Liver (tissue), 9 donors: ENCODE data around the gene GABRA4. TPM values are rescaled to one million over a fixed set of nuclear protein-coding genes. Genes with fewer than 3 reads are reported as not detected.

ENCODE experiments used
- DNase-seq: peaks from one replicate; pipeline ENCODE4 v3.0.0-alpha.2; 2017; ENCODE audit warnings: low spot score
- H3K27ac ChIP-seq, 2 donors: one replicate each; pipeline ENCODE4 v1.7.0; 2013; ENCODE audit warnings: inconsistent platforms in 2 of 2, low read length in 2 of 2, control low read depth in 1 of 2, low read depth in 1 of 2, mild to moderate bottlenecking in 1 of 2
- H3K27me3 ChIP-seq, 4 donors: one replicate each; pipeline versions ENCODE4 v1.6.1 to v1.7.0; 2013; ENCODE audit warnings: low read length in 3 of 4, inconsistent platforms in 1 of 4, mild to moderate bottlenecking in 1 of 4, moderate library complexity in 1 of 4; ENCODE audit not compliant: control insufficient read depth in 4 of 4, insufficient read depth in 4 of 4
- H3K36me3 ChIP-seq, 4 donors: one replicate each; pipeline versions ENCODE4 v1.6.1 to v1.7.0; 2013; ENCODE audit warnings: low read length in 3 of 4, mild to moderate bottlenecking in 3 of 4, low read depth in 1 of 4, moderate library complexity in 1 of 4; ENCODE audit not compliant: control insufficient read depth in 4 of 4, insufficient read depth in 3 of 4
- H3K4me1 ChIP-seq, 4 donors: one replicate each; pipeline versions ENCODE4 v1.6.1 to v1.7.0; 2013; ENCODE audit warnings: low read length in 3 of 4, mild to moderate bottlenecking in 3 of 4, moderate library complexity in 1 of 4; ENCODE audit not compliant: control insufficient read depth in 4 of 4, insufficient read depth in 4 of 4
- H3K4me3 ChIP-seq, 3 donors: one replicate each; pipeline versions ENCODE4 v1.6.1 to v1.7.0; 2013; ENCODE audit warnings: low read length in 3 of 3, control low read depth in 1 of 3, low read depth in 1 of 3, mild to moderate bottlenecking in 1 of 3
- H3K9ac ChIP-seq, 2 donors: one replicate each; pipeline ENCODE4 v1.7.0; 2013; ENCODE audit warnings: low read length in 2 of 2, mild to moderate bottlenecking in 2 of 2, moderate library complexity in 2 of 2, control low read depth in 1 of 2, low read depth in 1 of 2
- H3K9me3 ChIP-seq, 4 donors: one replicate each; pipeline versions ENCODE4 v1.6.1 to v1.7.0; 2013; ENCODE audit warnings: low read length in 3 of 4; ENCODE audit not compliant: control insufficient read depth in 4 of 4
- EGR1 ChIP-seq, 2 donors: IDR thresholded peaks; 2 replicates each; pipeline ENCODE4 v1.6.1; 2016 to 2018; ENCODE audit warnings: antibody characterized with exemption in 2 of 2, low read depth in 2 of 2
- FOXA1 ChIP-seq: IDR thresholded peaks from 2 replicates; pipeline ENCODE4 v1.6.1; 2016; ENCODE audit warnings: antibody characterized with exemption
- FOXA2 ChIP-seq: IDR thresholded peaks from 2 replicates; pipeline ENCODE4 v1.6.1; 2016; ENCODE audit warnings: antibody characterized with exemption
- GABPA ChIP-seq, 2 donors: IDR thresholded peaks in 1 of 2; conservative IDR thresholded peaks in 1 of 2; 2 replicates each; pipeline ENCODE4 v1.6.1; 2016; ENCODE audit warnings: antibody characterized with exemption in 2 of 2, mild to moderate bottlenecking in 1 of 2, moderate library complexity in 1 of 2
- HNF4A ChIP-seq, 2 donors: conservative IDR thresholded peaks; 2 replicates each; pipeline ENCODE4 v1.6.1; 2016; ENCODE audit warnings: antibody characterized with exemption in 2 of 2, mild to moderate bottlenecking in 2 of 2
- HNF4G ChIP-seq: IDR thresholded peaks from 2 replicates; pipeline ENCODE4 v1.6.1; 2016; ENCODE audit warnings: antibody characterized with exemption
- JUND ChIP-seq, 2 donors: IDR thresholded peaks; 2 replicates each; pipeline ENCODE4 v1.6.1; 2016; ENCODE audit warnings: antibody characterized with exemption in 2 of 2
- NR2F2 ChIP-seq: IDR thresholded peaks from 2 replicates; pipeline ENCODE4 v1.6.1; 2016; ENCODE audit warnings: antibody characterized with exemption
- RAD21 ChIP-seq, 2 donors: IDR thresholded peaks; 2 replicates each; pipeline ENCODE4 v1.6.1; 2016; ENCODE audit warnings: antibody characterized with exemption in 2 of 2, mild to moderate bottlenecking in 2 of 2
- RXRA ChIP-seq, 2 donors: IDR thresholded peaks; 2 replicates each; pipeline ENCODE4 v1.6.1; 2017 to 2018; ENCODE audit warnings: antibody characterized with exemption in 2 of 2, mild to moderate bottlenecking in 1 of 2
- SP1 ChIP-seq: IDR thresholded peaks from 2 replicates; pipeline ENCODE4 v1.6.1; 2018; ENCODE audit warnings: antibody characterized with exemption, mild to moderate bottlenecking
- TAF1 ChIP-seq: conservative IDR thresholded peaks from 2 replicates; pipeline ENCODE4 v1.6.1; 2016; ENCODE audit warnings: antibody characterized with exemption, mild to moderate bottlenecking
- YY1 ChIP-seq: IDR thresholded peaks from 2 replicates; pipeline ENCODE4 v1.6.1; 2016; ENCODE audit warnings: antibody characterized with exemption, mild to moderate bottlenecking
- WGBS: extraction: QIAGEN DNeasy Blood & Tissue Kit; methylation state at CpG from one replicate; pipeline ENCODE4 v1.1.7; 2013; 5-methylcytosine and 5-hydroxymethylcytosine counted together
- polyA plus RNA-seq, 2 donors: library from polyadenylated mRNA; stranded (reverse) in 1 of 2; unstranded in 1 of 2; fragments of 200-250 nt in 1 of 2; fragments of >200 nt in 1 of 2; fragmentation: Nextera tagmentation in 1 of 2; extraction: Ambion mirVana in 1 of 2; gene quantifications; one replicate each; pipeline versions ENCODE4 v1.2.1 to v1.2.3, GENCODE V29; 2013 to 2015
- total RNA-seq, 2 donors: library from RNA; depleted of rRNA; stranded (reverse); fragments of >200 nt; gene quantifications; one replicate each; pipeline ENCODE4 v1.2.3, GENCODE V29; 2014
- TF ChIP-seq, protein P1 (sequence below): fragments of 150-350 bp; IDR thresholded peaks from 2 replicates; pipeline ENCODE4 v1.5.1; 2017; ENCODE audit warnings: improper control_type of control experiment, low read depth, low read length; ENCODE audit not compliant: missing input control
- TF ChIP-seq, protein P2 (sequence below): IDR thresholded peaks from 2 replicates; pipeline ENCODE4 v1.6.1; 2016; ENCODE audit warnings: antibody characterized with exemption
- TF ChIP-seq, protein P3 (sequence below): IDR thresholded peaks from 2 replicates; pipeline ENCODE4 v1.6.1; 2016; ENCODE audit warnings: antibody characterized with exemption
- TF ChIP-seq, protein P4 (sequence below): IDR thresholded peaks from 2 replicates; pipeline ENCODE4 v1.6.1; 2016; ENCODE audit warnings: antibody characterized with exemption
- TF ChIP-seq, protein P5 (sequence below): IDR thresholded peaks from 2 replicates; pipeline ENCODE4 v1.6.1; 2016; ENCODE audit warnings: antibody characterized with exemption, mild to moderate bottlenecking
- donor health status: healthy.
- donor health status: healthy.
- donor health status: healthy.
- donor health status: healthy.
- donor health status: healthy.

GABRA4 gene
- total and polyA plus RNA-seq, 4 donors = under 0.01 TPM; not detected in 3

DNA sequence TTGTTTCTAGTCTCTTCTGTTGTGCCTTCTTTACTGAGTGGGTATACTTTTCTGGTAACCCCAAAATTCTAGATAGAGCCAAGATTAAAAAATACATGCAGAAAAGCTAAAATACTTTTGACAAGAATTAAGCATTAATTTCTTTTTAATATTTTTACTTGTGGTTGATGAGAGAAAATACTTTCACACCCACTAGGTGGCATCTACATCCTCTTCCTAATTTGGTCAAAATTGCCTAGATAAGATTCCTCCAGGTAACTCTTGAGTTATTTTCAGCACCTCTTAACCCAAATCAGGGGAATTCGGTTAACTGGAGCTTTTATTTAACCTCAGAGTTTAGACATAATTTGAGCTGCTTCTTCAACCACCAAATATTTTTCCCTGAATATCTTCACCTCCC, 55.9 kb downstream of the GABRA4 start:
- 41% methylated on average over 1 of the region's 1 CpG for WGBS
- DNase-seq = no peak
- Histone ChIP-seq H3K9ac (no peak overlapping the region), H3K36me3 (no peaks in the 10 kb centered on the region), H3K27me3 (no peaks in the 10 kb centered on the region), H3K9me3 (no peaks in the 10 kb centered on the region), H3K4me3 (no peak overlapping the region), H3K4me1 (no peaks in the 10 kb centered on the region), H3K27ac (no peak overlapping the region)
- TF ChIP-seq, protein P1, sequence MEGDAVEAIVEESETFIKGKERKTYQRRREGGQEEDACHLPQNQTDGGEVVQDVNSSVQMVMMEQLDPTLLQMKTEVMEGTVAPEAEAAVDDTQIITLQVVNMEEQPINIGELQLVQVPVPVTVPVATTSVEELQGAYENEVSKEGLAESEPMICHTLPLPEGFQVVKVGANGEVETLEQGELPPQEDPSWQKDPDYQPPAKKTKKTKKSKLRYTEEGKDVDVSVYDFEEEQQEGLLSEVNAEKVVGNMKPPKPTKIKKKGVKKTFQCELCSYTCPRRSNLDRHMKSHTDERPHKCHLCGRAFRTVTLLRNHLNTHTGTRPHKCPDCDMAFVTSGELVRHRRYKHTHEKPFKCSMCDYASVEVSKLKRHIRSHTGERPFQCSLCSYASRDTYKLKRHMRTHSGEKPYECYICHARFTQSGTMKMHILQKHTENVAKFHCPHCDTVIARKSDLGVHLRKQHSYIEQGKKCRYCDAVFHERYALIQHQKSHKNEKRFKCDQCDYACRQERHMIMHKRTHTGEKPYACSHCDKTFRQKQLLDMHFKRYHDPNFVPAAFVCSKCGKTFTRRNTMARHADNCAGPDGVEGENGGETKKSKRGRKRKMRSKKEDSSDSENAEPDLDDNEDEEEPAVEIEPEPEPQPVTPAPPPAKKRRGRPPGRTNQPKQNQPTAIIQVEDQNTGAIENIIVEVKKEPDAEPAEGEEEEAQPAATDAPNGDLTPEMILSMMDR = peak; percentile 11
- peak; percentile 21 to 22 for TF ChIP-seq RAD21 (IDR thresholded peaks at IDR 0.05)
- TF ChIP-seq EGR1 (IDR thresholded peaks at IDR 0.05; ENCODE audit: low read depth in 2 of 2) = no peak

DNA sequence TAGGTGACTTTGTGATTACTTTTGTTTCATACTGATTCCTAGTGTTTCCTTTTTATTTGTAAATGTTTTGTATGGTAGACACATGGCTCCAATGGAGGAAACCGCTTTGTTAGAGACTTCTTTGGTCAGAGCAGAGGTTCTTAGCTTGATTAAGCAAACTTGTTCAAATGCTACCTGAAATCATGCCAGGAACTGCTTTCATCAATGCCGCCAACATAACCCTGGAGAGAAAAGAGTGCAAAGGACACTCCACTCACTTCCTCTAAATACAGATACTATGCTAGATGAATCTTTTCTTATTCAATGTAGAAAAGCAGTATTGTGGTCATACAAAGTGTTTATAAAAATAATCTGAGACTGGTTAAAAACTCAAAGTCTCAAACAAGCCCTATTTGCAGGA, 58.7 kb downstream of the GABRA4 start:
- DNase-seq = no peak
- H3K27me3 ChIP-seq = peaks cover 0 to 4% (median 0%) of the 10 kb centered on the region in 4 donors
- WGBS = 32% methylated on average over 2 of the region's 2 CpGs
- H3K4me3 ChIP-seq = no peak overlapping the region
- no peaks in the 10 kb centered on the region for H3K4me1 ChIP-seq
- H3K9ac ChIP-seq = no peak overlapping the region
- no peak overlapping the region for H3K27ac ChIP-seq
- no peak for TF ChIP-seq YY1
- peak in 1 of 2 donors; percentile 48 for TF ChIP-seq HNF4A (conservative IDR thresholded peaks at IDR 0.05)
- TF ChIP-seq SP1 = peak; percentile 8
- TF ChIP-seq EGR1 (IDR thresholded peaks at IDR 0.05; ENCODE audit: low read depth in 2 of 2) = no peak
- no peak for TF ChIP-seq NR2F2
- TF ChIP-seq JUND (IDR thresholded peaks at IDR 0.05) = no peak
- H3K9me3 ChIP-seq = no peaks in the 10 kb centered on the region
- H3K36me3 ChIP-seq = no peaks in the 10 kb centered on the region

DNA sequence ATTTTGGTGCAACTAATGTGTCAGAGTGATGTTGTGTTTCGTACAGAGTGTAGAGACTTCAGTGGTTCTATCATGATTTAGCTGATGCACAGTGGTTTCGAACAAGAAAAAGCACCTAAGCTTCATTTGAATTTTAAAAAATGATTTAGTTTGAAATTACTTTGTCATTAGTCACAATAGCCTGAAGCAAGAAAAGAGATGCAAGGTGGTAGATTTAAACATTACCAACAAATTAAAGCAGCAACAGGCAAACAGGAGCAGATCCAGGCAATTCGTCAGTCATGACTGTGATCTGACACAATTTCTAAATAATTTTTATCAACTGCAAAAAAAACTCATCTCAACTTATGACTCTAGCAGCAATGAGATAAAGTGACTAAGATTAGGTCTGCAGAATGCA, 59.7 kb downstream of the GABRA4 start:
- Histone ChIP-seq H3K9ac (no peak overlapping the region), H3K27ac (no peak overlapping the region), H3K4me3 (no peak overlapping the region), H3K27me3 (peaks cover 0 to 4% (median 0%) of the 10 kb centered on the region in 4 donors), H3K36me3 (no peaks in the 10 kb centered on the region), H3K9me3 (no peaks in the 10 kb centered on the region), H3K4me1 (no peaks in the 10 kb centered on the region)
- TF ChIP-seq, protein P2, sequence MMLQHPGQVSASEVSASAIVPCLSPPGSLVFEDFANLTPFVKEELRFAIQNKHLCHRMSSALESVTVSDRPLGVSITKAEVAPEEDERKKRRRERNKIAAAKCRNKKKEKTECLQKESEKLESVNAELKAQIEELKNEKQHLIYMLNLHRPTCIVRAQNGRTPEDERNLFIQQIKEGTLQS = no peak
- TF ChIP-seq RAD21 (IDR thresholded peaks at IDR 0.05) = no peak
- TF ChIP-seq, protein P3, sequence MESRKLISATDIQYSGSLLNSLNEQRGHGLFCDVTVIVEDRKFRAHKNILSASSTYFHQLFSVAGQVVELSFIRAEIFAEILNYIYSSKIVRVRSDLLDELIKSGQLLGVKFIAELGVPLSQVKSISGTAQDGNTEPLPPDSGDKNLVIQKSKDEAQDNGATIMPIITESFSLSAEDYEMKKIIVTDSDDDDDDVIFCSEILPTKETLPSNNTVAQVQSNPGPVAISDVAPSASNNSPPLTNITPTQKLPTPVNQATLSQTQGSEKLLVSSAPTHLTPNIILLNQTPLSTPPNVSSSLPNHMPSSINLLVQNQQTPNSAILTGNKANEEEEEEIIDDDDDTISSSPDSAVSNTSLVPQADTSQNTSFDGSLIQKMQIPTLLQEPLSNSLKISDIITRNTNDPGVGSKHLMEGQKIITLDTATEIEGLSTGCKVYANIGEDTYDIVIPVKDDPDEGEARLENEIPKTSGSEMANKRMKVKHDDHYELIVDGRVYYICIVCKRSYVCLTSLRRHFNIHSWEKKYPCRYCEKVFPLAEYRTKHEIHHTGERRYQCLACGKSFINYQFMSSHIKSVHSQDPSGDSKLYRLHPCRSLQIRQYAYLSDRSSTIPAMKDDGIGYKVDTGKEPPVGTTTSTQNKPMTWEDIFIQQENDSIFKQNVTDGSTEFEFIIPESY = no peak
- TF ChIP-seq EGR1 (IDR thresholded peaks at IDR 0.05; ENCODE audit: low read depth in 2 of 2) = no peak
- TF ChIP-seq JUND (IDR thresholded peaks at IDR 0.05) = no peak
- TF ChIP-seq YY1 = no peak
- no peak for TF ChIP-seq GABPA (IDR thresholded peaks at IDR 0.05 in 1 of 2, conservative IDR thresholded peaks at IDR 0.05 in 1 of 2)
- TF ChIP-seq SP1 = no peak
- TF ChIP-seq FOXA2 = no peak
- no peak for TF ChIP-seq HNF4G
- TF ChIP-seq, protein P4, sequence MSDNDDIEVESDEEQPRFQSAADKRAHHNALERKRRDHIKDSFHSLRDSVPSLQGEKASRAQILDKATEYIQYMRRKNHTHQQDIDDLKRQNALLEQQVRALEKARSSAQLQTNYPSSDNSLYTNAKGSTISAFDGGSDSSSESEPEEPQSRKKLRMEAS = no peak
- TF ChIP-seq NR2F2 = no peak
- TF ChIP-seq, protein P1 = no peak
- no peak for TF ChIP-seq HNF4A (conservative IDR thresholded peaks at IDR 0.05)
- TF ChIP-seq, protein P5, sequence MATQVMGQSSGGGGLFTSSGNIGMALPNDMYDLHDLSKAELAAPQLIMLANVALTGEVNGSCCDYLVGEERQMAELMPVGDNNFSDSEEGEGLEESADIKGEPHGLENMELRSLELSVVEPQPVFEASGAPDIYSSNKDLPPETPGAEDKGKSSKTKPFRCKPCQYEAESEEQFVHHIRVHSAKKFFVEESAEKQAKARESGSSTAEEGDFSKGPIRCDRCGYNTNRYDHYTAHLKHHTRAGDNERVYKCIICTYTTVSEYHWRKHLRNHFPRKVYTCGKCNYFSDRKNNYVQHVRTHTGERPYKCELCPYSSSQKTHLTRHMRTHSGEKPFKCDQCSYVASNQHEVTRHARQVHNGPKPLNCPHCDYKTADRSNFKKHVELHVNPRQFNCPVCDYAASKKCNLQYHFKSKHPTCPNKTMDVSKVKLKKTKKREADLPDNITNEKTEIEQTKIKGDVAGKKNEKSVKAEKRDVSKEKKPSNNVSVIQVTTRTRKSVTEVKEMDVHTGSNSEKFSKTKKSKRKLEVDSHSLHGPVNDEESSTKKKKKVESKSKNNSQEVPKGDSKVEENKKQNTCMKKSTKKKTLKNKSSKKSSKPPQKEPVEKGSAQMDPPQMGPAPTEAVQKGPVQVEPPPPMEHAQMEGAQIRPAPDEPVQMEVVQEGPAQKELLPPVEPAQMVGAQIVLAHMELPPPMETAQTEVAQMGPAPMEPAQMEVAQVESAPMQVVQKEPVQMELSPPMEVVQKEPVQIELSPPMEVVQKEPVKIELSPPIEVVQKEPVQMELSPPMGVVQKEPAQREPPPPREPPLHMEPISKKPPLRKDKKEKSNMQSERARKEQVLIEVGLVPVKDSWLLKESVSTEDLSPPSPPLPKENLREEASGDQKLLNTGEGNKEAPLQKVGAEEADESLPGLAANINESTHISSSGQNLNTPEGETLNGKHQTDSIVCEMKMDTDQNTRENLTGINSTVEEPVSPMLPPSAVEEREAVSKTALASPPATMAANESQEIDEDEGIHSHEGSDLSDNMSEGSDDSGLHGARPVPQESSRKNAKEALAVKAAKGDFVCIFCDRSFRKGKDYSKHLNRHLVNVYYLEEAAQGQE = no peak
- no peak for TF ChIP-seq FOXA1
- no peak for TF ChIP-seq RXRA (IDR thresholded peaks at IDR 0.05)
- TF ChIP-seq TAF1 = no peak
- no peak for DNase-seq
- WGBS = 83% methylated on average over 3 of the region's 3 CpGs
